GM19035 (cell line): ENCODE results near the gene LMBR1L.

ENCODE experiments used
- ATAC-seq: cut with Tn5 transposase; IDR thresholded peaks from one replicate; pipeline ENCODE4 v1.9.1; 2021; ENCODE audit not compliant: unreplicated experiment

LMBR1L gene

DNA sequence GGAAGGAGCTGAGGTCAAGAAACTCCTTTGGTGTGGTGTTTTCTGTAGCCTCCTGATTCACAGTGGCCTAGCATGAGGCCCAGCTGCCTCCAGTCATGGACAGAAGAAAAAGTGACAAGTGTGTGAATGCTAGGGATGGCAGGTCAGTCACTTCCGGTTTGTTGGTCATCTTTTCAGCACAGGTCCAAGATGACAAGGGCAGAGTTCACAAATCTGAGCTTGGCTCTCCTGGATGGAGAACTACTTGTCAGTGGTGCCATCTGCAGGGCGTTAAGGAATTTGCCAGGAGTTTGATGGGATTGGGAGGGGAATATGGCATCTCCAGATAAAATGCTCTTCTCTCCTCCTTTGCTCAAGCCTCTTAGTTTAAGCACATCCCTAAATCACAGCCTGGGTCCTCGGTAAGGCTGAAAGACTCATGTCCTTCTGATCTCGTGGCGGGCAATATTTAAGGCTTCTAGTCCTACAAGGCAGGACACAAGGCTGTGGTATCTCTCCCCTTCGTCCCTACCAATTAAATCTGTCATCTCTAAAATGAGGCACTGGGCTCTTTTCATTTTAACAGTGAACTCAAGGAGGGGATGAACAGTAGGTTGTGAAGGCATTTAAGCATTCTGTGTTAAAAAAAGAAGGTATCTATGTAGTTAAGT is 10.5 kb upstream of the LMBR1L start:
- no peak for ATAC-seq

DNA sequence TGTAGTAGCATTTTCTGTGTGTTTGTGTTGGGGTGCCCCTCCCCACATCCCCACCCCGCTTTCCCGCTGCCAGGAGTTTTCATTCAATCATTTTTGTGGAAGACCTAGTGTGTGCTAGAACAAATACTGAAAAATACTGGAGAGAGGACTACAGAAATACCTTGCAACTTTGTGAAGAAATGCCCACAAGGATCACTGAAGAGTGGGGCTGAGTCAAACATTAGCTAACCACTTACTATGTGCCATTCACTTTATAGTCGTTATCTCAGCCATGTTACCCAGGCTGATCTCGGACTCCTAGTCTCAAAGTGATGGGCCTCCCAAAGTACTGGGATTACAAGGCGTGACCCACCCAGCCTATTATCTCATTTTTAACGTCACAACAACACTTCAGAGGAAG is 559 bp upstream of the LMBR1L start:
- ATAC-seq = no peak

DNA sequence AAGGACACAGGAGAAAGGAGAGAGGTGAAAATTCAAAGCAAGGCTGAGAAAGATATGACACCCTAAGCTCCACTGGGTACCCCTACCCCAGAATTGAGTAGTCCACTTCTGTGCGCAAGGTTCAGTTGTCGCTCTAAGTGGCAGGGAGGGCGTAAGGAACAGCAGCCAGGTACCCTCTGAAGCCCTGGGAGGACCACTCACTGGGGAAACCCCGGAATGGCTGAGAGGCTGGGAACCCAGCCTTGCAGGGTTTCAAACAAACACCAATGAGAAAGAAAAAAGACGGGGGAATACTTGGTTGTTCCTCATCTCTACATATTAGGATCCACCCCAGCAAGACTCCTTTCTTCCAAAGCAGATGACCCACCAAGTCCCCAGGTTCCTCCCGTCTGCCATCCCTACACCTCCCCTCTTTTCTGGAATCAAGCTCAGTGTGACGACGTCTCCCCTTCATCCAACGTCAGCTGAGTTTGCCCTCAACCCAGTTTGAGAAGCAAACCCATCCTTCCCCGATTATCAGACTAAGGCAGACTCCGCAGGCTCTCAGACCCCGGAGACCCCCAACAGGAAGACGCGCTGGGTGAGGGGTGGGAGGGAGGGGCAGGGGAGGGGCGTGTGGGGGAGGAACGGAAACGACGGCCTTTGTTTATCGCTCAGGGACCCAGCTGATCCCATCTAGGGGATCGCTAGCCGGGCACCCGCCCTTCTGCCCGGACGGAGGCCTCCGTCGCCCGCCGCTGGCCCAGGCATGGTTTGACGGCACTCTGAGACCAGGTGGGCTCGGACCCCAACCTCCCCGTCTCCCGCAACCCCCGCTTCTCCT is 795 bp downstream of the LMBR1L start:
- no peak for ATAC-seq

DNA sequence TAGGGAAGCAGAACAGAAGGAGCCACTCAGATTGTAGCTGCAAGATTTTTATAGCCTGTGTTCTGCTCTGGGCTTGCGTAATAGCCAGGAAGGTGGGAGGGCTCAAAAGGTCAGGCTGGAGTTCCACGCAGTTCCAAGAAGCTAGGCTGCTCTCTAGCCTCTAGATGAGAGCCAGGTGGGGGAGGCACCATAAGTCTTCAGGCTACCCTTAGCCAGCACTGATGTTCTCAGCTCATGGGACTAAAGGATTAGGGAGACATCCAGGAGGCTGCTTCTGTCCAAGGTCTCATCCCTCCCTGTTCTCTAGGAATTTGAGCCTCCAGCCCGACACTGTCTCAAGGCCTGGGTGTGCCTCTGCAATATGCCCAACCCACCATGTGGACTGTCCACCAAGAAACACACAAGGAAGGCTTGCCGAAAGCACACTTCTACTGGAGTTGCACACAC is 1.7 kb downstream of the LMBR1L start:
- ATAC-seq = no peak

DNA sequence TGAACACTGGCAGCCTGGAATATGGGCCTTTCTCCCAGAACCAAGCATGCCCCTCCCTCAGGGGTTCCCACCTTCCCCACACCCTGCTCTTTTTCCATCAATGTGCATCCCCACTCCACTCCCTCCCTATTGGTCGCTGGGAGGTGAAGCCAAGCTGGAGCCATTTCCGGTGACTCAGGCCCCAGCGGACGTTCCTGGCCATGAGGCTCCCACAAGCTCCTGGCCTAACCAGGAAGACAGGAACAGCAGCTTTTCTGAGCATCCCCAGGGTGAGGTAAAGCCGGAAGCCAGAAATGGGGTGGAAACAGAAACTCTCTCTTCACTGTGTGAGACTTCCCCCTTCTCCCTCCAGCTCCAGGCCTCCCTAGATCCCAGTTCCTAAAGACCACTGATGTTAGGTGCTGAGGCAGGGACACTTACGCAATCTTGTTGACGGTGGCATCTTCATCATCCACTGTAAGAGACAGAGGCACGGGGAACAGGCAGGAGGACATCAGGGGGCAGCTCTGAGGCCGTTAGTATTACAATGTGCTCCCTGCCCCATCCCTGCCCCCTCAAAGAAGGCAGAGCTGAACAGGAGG is 5.1 kb downstream of the LMBR1L start:
- ATAC-seq = no peak

DNA sequence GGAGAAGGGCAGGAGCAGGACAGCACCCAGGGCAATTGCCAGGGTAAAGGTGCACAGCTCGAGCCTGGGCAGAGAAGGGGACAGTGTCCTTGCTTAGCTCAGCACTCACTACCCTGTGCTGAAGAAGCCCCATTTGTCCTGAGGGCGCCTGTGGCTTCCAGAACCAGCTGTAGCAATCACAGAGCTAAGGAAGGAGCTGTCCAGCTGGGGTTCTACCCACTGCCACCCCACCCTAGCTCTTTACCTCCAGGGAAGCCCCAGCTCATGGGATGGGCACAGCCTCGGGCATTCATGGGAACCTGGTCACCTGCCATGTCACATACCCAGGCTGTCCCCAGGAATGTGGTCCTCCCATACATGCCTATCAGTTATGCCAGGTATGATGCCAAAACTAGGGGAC is 5.8 kb downstream of the LMBR1L start:
- ATAC-seq = no peak

- no peak for ATAC-seq
Measured at GRCh38 chr12:49100380-49100779, 10.3 kb downstream of the LMBR1L start.

DNA sequence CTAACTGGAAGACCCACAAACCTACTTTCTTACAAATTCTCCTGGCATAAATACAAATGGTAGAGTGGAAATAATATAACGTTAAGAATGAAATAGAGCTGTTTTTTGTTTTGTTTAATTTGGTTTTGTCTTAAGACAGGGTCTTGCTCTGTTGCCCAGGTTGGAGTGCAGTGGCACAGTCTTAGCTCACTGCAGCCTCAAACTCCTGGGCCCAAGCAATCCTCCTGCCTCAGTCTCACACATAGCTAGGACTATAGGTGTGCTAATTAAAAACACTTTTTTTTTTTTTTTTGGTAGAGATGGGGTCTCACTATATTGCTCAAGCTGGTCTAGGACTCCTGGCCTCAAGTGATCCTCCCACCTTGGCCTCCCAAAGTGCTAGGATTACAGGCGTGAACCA is 11.9 kb downstream of the LMBR1L start:
- ATAC-seq = no peak

- no peak for ATAC-seq
Measured at GRCh38 chr12:49098035-49098451, 12.6 kb downstream of the LMBR1L start.

GRCh38 chr12:49097381-49097780 is 13.3 kb downstream of the LMBR1L start:
- ATAC-seq = no peak

DNA sequence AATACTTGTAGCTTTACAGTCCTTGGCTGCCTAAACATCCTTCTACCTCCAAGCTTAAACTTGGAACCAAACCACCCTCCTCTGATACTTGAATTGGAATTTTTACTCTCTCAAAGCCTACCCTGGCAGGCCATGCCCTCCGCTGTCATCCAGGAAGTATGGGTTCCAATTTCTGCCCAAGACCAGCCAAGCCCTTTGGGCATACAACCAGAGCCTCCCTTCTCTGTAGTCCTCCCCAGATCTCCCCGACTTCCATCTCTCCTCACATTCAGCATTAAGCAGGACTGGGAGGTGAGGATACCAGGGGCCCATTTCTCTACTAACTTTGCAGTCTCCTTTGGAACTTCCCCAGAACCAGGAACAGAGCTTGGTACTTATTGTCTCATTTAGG is 15.7 kb downstream of the LMBR1L start:
- ATAC-seq = no peak

GRCh38 chr12:49094160-49094974 is 16.3 kb downstream of the LMBR1L start, which contains the start of gene DHH:
DHH (minus strand) TSS chr12:49094801; CDS start chr12:49094512, 289 bp downstream.
- no peak for ATAC-seq

GRCh38 chr12:49093792-49094159 is 16.9 kb downstream of the LMBR1L start:
- no peak for ATAC-seq

GRCh38 chr12:49092816-49093406 is 17.7 kb downstream of the LMBR1L start:
- no peak for ATAC-seq

DNA sequence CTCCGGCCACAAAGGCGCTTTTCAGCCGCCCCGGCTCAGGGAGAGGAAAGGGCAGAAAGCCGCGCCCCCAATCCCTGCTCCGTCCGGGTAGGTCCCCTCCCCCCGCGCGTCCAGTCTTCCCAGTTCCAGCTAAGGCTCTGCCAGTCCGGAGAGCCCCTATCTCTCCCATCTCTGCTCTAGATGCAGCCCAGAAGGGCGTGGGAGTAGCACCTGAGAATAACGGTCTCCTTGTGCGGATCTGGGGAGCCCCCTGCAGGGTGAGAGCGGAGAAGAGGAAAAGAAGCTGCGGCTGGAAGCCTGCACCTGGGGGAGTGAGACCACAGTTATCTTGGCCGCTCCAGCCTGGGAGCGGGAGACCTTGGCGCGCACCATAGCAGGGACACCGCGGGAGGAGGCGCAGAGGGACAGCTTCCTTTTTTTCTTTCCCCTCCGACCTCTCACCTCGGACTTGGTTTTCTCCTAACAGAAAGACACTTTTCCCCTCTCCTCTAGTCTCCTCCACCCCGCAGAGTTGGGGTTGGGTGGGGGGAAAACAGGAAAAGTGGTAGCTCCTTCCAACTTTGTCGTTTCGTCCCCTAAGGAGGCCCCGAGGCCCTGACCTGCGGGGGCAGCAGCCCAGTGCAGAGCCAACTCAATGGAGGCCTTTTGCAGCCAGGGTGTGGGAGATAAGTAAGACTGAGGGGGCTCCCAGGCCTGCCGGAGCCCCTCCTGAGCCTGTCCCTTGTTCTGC is 18.4 kb downstream of the LMBR1L start:
- no peak for ATAC-seq

DNA sequence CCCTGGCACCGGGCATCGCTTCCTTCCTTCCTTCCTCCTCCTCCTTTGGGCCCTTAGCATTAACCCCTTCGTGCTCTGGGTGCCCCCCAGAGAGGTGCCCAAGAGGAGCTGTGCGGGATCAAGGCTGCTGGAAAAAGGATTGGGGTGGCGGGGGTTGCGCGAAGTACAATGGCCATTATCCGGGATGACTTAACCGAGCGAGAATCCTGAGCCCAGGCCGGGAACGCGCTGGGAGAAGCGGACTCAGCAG is 18.9 kb downstream of the LMBR1L start:
- no peak for ATAC-seq

- no peak for ATAC-seq
Measured at GRCh38 chr12:49091056-49091835, 19.4 kb downstream of the LMBR1L start.

DNA sequence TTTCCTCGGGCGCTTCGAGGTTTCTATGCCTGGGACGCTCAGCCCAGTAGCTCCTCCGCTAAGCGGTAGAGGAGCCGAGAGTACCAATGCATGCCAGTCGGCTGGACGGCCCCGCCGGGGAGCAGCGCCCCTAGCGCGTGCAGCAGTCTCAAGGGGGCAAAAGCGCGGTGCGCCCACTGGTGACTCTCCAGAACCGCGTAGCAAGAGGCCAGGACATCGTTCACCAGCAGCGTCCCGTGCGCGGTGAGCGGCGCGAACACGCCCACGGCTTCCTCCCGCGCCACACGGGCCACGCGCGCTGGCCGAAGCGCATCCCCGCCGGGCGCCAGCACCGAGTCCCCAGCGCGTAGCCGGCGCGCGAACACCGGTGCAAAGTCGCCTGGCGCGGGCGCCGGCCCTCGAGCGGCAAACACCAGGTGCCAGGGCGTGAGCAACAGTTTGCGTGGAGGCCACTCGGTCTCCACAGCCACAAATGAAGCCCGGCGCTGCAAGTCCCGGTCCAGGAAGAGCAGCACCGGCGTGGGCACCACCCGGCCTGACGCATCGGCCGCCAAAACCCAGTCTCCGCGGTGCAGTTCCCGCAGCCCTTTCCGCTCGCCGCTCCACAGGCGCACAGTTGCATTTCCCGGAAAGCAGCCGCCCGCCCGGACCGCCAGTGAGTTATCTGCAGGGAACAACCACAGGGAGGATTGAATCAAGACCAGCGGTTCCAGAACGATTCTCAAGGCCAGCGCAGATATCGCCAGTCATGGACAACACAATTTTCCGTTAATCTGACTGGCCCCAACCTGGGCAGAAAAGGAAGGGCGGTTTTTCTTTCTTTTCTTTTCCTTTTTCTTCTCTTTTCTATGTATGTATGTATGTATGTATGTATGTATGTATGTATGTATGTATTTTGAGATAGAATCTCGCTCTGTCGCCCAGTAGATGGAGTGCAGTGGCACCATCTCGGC is 20.6 kb downstream of the LMBR1L start:
- ATAC-seq = no peak

GRCh38 chr12:49088932-49089330 is 21.7 kb downstream of the LMBR1L start:
- no peak for ATAC-seq
